Stimulated activated CD8-positive, alpha-beta memory T cell treated with anti-CD3 and anti-CD28 coated beads, Interleukin-7, amount 100 ng/mL, for 4 hours (primary cell): ENCODE measurements around the gene RFTN1.

ENCODE experiments used
- DNase-seq, 2 donors: peaks; one replicate each; pipeline ENCODE4 v3.0.0-alpha.2; 2020; ENCODE audit warnings: low read depth in 2 of 2

The RFTN1 gene

DNA sequence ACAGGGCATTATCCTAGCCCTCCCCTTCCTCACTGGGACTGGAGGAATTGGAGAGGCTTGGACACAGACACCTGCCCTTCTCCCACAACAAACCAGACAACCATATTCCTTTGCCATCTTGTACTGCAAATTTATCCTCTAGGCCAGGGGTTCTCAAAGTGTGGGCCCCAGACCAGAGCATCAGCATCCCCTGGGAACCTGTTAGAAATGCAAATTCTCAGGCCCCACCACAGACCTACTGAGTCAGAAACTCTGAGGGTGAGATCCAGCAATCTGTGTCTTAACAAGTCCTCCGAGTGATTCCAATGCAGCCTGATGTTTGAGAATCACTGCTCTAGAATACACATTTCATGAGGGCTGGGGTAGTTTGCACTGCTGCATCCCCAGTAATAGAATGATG lies 133.1 kb downstream of the RFTN1 start:
- no peak for DNase-seq

DNA sequence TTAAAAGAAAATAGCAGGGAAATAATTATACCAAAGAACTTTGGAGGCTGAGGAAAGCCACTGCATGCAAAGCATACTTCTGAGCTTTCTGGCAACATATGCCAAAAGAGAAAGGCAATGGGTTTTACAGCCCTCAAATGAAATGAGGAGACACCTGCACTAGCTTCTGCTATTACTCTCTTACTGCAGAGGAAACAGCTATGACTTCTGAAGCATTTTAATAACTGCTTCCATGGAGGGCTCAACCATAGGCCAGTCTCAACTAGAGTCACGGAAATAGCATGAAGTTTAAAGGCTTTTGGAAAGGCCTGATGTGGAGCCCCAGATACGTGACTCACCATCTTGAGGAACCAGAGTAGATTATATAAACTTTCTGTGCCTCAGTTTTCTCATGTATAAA lies 133.7 kb downstream of the RFTN1 start:
- no peak for DNase-seq

DNA sequence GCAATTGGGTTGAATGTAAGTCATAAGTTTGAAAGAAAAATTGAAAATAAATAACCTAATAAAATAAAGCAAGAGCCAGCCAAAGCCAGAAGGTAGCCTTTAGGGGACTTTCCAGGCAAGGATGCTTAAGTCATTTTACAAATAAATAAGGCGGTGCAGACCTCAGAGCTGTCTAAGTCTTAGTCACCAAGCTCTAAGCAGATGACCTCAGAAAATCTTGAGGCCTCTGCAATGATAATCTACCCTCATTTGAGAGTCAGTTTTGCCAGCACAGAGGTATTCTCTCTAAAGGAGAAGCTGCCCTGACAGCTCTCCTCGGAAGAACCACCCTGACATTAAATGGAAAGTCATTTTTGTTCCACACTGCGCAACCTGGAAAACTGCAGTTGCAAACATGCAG lies 134.6 kb downstream of the RFTN1 start:
- no peak for DNase-seq

DNA sequence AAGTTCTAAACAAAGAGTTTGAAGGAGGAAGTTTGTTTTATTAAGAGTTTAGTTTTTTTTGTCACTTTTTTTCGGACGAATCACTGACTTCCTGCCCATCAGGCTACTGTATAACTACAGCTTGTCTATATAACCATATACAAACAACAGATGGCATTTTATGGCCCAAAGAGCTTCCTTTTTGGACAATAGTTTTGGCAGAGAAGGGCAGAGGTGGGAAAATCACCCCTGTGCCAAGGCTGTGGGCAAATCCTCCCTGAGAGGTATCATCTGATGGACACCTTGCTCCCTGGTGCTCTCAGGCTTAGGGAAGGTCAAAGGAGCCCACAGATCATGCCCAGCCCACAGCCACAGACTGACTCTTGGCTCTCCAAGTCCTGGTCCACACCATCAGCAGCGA lies 135.1 kb downstream of the RFTN1 start:
- DNase-seq = no peak

DNA sequence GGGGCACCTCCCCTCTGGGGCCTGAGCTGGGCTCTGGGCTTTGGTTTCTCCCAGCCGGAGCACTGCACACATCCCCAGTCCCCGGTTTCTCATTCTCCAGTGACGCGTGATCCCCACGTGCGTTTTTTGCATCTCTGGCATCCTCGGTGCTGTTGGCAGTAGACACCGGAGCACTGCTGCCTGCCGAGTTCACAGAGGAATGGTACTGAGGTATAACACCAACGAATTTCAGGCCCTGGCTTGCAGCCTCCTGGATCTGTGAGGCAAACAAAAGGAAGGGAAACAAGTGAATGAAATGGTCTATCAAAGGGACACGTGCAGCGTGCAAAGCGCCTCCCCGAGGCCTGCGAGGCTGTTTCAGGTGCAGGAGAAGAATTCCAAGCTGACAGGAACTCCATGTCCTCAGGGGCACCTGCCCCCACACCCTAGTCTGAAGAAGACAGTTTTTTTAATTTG lies 135.6 kb downstream of the RFTN1 start:
- DNase-seq = no peak

DNA sequence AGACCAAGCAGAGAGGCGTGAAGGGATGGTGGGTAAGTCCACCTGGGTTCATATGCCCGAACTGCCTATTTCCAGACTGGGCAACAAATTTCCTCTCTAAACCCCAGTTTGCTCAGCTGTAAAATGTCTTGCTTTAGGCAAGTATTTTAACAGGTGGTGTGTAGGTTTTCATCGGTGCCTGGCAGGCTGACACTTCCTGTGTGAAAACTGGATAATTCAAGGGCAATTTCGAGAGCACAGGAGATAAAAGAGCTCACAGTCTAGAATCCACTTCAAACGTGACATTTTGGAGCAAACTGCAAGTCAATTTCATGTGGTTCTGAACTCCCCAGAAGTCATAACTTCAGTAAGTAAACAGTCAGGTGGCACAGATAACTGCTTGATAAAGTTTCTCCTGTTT lies 136.3 kb downstream of the RFTN1 start:
- no peak for DNase-seq

DNA sequence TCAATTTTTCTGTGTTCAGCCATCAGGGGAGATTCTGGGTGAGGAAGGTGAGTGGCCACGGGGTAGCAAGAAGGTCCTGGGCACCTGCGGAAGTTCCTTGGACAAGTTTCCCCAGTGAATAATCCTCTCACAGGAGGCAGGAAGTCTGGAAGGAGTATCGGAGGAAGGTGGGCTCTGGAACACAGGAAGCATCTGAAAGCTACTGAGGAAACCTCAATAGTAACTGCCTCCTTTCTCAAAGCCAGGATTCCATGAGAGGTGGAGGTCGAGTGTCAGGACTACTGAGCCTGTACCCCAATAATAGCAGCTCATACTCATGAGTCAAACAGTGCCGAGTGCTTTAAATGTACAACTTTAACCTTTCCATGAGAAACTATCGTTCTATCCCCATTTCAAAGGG lies 137.6 kb downstream of the RFTN1 start:
- no peak for DNase-seq

DNA sequence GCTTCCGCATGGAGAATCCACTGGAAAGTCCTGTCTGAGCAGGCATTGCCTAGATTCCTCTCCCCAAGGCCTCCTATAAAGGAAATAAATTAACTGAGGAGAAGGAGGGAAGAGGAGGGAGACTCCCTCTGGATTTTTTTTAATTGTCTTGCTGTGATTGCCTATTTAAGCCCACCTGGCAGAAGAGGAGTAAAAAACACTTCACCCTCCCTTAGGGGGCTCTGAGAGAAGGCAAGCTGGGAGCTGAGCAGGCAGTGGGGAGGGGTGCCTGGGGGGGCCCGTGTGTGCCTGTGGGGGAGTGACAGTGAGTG lies 138.6 kb downstream of the RFTN1 start:
- no peak for DNase-seq

DNA sequence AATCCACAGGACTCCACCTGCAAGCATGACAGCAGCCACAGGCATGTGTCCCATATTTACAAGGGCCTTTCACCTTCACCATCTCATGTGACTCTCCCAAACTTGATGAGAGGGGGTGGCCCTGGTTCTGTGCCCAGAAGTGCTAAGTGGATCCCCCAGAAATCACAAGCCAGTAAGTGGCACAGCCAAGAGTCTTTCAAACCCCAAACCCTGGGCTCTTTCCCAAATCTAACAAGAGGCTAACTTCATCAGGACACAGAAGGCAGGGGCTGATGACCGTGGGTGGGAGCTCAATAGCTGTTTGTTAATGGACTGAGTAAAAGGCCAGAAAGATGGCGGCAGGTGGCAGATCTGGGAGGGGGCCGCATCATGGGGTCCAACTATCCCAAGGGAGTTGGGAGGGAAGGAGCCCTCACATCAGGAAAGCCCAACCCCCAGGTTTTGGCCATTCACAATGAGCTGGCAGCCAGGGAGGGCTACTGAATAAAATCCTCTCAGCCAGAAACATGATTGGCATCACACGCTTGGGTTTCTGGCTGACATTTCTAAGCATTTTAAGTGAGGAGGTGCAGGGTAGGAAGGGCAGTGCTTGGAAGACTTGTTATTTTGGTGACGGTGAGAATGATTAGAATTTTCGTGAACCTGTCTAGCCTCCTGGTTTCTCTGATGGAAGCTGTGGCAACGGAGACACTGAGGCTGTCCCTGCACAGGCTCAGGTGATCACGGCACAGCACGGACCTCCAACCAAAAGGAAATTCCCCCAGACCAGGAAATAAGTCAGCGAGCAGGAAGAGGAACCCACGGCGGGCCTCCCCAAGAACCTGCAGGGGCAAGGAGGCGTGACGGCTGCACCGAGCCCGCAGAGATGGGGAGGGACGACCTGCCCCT lies 139.2 kb downstream of the RFTN1 start:
- no peak for DNase-seq

DNA sequence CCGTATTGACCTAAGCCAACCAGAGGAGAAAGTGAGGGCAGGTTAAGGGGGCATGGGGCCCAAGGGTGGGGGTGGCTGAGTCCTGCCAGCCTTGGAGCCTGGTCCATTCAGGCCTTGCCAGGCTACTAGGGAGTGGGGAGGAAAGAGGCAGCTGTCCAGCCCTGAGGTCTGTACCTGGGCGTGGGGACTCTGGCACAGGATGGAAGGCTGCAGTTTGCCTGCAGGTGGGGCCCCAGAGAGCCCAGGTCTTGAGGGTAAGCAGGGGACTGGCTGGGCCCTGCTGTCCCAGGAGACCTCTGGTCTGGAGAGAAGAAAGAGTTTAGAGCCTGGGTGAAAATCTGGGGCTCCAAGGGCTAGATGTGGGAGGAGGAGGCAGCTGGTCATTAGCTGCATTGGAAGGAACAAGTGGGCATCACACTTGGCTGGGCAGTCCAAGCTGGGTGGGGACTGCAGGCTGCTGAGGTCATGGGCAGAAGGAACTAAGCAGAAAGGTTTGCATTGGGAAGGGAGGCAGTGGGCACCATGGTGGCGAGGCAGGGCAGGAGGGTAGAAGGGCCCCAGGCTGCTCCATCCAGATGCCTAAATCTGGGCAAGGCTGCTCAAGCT lies 140.1 kb downstream of the RFTN1 start:
- DNase-seq = no peak

DNA sequence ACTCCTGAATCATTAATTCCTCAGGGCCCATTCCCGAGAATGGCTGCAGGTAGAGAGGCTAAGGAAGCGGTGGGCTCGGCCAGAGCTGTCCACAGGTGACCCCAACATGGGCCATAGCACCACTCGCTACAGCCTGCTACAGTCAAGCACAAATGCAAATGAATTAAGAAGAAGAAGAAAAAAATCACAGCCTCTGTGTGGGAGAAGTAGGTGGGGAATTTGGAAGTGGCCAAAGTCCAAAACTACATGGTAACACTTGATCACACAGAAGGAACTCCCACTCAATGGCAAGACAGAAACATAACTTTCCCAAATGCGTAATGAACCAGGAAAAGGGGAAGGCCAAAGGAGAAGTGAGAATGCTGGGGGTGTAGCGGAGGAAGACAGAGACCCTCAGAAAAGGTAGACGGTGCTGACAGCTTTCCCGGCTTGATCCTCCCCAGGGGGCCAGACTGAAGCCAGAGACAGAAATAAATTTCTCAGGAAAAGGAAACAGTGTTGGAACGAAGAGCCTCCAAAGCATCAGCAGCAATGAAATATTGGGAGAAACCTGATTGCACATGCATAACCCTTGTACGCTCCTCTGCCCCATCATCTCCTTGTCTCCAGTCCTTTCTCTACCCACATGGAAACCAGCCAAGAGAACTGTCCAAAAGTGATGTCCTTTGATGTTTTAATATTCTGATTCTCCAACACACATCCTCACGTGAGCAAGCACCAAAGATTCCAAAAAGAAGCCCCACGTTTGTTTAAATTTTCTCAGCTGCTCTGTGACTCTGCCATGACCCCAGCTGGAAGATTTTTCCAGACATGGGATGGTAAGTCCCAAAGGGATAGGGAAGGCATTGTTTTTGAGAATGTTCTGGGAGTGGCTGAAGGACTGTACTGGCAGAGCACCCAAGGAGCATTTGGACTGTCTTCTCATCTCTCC lies 140.9 kb downstream of the RFTN1 start:
- no peak for DNase-seq

DNA sequence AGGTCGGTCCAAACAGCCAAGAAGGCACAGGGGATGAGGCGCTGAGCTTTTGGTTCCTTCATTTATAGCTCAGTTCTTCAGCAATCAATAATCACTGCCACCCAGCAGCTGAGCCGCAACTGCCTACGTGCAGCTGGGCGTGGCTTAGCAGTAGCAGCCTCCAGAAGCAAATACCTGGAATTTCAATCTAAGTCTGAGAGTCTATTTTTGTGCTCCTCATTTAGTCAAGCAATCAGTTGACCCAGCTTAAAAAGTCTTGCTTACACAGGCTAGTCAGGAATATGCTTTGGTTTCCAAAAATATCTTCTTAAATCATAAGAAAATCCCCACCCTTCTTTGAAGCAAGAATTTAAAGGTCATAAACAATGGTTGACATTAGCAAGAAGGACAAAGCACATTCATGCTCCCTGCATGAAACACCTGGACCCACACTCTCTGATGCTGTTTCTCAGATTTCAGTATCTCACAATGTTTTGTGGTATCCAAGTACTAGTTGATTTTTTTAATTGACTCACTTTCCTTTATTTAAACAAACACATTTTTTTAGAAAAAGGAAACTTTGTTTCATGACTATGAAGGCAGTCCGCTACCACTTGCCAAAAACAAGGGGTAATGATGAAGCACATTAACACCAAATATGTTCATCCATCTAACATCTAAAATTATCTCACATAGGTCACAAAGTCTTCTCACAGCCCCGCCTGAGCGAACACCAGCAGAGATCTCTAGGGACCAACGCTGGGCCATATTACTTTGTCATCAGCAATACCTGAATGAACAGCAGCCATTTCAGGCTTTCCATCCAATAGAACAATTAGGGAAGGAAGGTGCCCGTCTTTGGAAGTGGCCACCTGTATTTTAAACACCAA lies 142.4 kb downstream of the RFTN1 start:
- no peak for DNase-seq

DNA sequence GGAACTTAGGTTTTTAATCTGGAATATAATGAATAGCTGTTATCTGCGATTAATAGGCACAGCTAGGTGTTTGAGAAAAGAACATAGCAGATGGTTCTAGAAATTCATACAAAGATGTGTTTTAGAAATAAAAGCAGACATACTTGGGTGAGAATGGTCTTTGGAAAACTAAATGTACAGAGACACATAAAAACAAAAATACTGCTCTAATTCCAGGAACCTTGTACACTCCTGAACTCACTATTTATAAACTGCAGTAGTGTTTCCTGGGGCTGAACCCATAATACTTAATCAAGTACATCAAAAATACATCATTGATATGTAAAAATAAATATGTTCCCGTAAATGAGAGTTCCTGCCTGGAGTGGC lies 143.0 kb downstream of the RFTN1 start:
- DNase-seq = no peak

DNA sequence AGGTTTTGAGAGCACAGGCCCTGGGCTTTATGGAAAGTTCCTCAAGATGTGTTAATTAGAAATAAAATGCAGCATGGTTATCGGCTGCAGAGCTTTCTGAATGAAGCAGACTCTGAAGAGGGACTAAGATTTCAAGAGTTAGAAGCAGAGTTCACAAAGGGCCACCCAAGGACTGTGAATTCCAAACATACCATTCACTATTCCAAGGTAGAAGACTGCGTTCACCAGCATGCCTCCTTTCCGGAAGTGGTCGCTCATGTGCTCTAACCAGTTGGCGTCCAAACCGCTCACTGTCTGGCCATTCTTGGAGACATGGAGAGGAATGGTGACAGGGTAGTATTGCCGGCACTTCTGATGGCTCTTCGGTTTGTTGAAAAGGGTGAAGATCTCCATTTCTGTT lies 143.6 kb downstream of the RFTN1 start:
- no peak for DNase-seq

DNA sequence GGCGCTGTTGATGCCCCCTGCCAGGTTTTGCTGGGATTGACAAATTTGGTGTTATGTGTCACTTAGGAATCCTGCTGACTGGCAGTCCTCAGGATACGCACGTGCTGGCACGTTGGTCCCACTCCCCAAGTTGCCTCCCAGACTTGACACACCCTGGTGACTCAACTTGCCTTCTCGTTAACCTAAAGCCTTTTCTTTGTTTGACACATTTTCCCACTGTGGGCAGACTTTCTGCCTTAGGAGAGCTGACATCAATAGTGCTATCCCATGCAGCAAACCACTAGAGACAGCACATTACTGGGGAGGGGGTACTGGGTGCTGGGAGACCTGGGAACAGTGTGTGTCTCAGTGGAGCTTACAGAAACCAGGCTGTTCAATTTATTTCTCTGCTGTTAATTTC lies 144.2 kb downstream of the RFTN1 start:
- no peak for DNase-seq

DNA sequence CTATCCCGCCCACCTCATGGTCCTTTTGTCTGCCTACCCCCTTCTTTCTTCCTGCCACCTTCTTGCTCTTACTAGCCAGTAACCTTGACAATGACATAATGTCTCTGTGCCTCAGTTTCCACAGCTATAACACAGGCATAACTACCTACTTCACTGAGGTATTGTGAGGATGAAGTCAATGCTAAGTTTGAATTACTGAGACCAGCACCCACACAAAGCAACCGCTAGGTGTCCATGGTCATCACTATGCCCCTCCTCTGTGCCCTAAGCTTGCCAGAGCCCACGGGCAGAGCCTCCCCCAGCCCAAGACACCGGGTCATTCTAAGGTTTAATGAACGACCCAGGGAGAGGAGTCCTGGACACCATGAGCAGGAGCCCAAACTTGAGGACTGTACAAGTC lies 146.9 kb downstream of the RFTN1 start:
- no peak for DNase-seq

DNA sequence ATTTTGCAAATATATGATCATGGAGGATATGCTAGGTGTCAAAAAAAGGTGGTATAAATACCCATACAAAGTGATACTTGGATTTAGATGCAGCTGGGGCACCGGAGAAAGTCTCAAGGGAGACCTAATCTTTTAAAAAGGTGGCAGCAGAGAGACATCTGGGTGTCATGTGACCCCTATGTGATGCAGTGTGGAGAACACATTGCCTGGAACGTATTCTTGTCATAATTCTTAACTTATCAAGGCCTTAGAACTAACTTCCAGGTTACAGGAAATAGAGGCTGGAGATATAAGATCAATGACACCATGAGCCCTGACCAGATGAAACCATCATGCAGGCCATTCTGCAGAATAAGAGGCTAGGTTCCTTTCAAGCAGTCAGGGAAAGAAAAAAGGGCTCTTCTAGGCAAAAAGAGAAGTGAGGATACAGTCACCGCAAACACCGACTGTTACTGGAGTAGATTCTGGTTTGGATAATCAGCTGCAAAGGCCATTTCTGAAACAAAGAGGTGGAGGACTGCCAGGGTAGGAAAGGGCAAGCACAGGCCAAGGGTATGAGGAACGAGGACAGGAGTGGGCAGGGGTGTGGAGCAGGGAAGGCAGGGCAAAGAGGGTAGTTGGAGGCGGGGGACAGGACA lies 147.9 kb downstream of the RFTN1 start:
- no peak for DNase-seq

DNA sequence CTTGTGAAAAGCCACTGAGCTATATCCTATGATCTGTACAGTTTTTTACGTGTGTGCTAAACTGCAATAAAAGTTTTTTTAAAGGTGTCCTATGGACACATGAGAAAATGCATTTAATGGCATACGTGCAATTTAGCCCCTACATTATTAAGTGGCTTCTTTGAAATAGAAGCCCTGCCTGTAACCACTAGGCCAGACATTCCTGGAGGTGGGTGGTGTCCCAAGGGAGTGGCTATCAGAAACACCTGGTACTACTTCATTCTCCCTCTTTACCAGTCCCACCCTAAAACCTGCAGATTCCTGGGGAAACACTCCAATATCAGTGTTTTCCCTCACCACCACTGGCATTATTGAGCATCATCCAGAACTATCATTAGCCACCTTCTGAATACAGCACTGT lies 148.5 kb downstream of the RFTN1 start:
- DNase-seq = no peak

DNA sequence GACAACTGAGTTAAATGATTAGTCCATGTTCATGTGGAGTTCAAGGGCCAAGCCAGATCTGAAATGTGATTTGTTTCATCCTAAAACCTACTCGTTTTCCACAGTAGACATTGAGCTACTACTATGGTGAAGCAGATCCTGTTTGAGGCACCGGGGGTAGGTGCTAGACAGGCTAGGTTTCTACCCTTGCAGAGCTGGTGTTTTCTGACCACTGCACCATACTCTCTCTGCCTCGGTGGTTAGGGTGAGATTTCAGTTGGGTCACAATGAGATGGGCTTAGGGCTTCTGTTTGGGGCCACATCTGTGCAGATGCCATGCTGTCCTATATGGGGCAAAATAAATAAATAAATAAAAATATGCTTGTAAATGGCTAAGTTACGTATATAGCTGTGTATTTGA lies 149.2 kb downstream of the RFTN1 start:
- DNase-seq = no peak

DNA sequence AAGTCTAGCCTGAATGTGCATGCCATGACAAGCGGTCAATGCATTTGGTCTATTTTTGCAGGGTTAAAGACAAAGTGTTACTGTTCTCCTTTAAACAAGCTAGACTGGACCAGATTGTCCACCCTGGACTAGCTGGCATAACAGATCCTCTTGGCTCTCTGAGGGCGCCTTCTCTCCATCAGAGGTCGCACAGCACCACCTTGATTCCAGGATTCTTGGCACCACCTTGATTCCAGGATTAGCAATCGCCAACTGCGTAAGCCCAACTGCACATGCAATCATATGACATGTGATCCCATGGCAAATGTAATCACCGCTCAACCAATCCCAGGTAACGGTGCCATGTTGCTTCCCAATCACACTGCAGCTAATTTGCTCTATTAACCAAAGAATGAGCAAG lies 149.9 kb downstream of the RFTN1 start:
- no peak for DNase-seq

DNA sequence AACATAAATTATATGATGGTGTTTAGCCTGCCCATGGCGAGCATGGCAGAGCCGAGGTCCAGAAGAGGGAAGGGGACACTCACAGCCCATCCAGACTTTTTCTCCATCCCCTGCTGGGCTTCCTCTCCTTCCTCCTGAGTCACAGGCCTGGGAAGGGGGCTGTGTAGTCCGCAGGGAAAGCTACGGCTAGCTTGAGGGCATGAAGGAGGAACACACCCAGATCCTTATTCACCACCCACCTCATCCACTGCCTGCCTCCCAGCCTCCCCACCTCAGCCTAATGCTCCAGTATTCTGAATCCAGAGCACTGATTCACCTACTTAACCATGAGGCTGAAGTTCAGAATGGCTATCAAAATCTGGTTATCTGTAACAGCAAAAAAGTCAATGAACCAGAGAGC lies 150.7 kb downstream of the RFTN1 start:
- no peak for DNase-seq
